HG03565 (cell line): Measurements from ENCODE around the gene ADARB1.
"Not testable (repeated sequence)": the region's sequence is repeated elsewhere in the genome, so short reads cannot be mapped to it uniquely, and the experiment has no call there.

Source experiments
- ATAC-seq: cut with Tn5 transposase; IDR thresholded peaks from one replicate; pipeline ENCODE4 v1.9.1; 2021; ENCODE audit warnings: mild to moderate bottlenecking, moderate library complexity; ENCODE audit not compliant: unreplicated experiment

ADARB1 gene

GRCh38 chr21:45132841-45133573 lies 58.6 kb downstream of the ADARB1 start:
- ATAC-seq, result no peak

GRCh38 chr21:45133574-45134278 lies 59.3 kb downstream of the ADARB1 start:
- ATAC-seq, result not testable (repeated sequence)

- ATAC-seq, result no peak
These were observed 60.1 kb downstream of the ADARB1 start for GRCh38 chr21:45134279-45135076.

- ATAC-seq, result no peak
These were observed 60.7 kb downstream of the ADARB1 start for GRCh38 chr21:45135122-45135521.

- ATAC-seq, result no peak
These were observed 61.5 kb downstream of the ADARB1 start for GRCh38 chr21:45135868-45136267.

- no peak for ATAC-seq
These were observed 62.1 kb downstream of the ADARB1 start for GRCh38 chr21:45136500-45136899.

- no peak for ATAC-seq
These were observed 62.7 kb downstream of the ADARB1 start for GRCh38 chr21:45136927-45137611.

- ATAC-seq, result no peak
These were observed 63.2 kb downstream of the ADARB1 start for GRCh38 chr21:45137612-45137937.

GRCh38 chr21:45138199-45139002 lies 64.0 kb downstream of the ADARB1 start:
- no peak for ATAC-seq

GRCh38 chr21:45139003-45139360 lies 64.6 kb downstream of the ADARB1 start:
- ATAC-seq, result not testable (repeated sequence)

- no peak for ATAC-seq
These were observed 65.1 kb downstream of the ADARB1 start for GRCh38 chr21:45139473-45139872.

GRCh38 chr21:45140346-45140940 lies 66.1 kb downstream of the ADARB1 start:
- ATAC-seq, result no peak

- ATAC-seq, result not testable (repeated sequence)
These were observed 66.6 kb downstream of the ADARB1 start for GRCh38 chr21:45140944-45141343.

- no peak for ATAC-seq
These were observed 67.1 kb downstream of the ADARB1 start for GRCh38 chr21:45141507-45141906.

- no peak for ATAC-seq
These were observed 68.3 kb downstream of the ADARB1 start for GRCh38 chr21:45142469-45143308.

GRCh38 chr21:45143855-45144254 lies 69.5 kb downstream of the ADARB1 start:
- ATAC-seq, result no peak

GRCh38 chr21:45145146-45145545 lies 70.8 kb downstream of the ADARB1 start:
- ATAC-seq, result no peak

- not testable (repeated sequence) for ATAC-seq
These were observed 71.5 kb downstream of the ADARB1 start for GRCh38 chr21:45145846-45146245.

GRCh38 chr21:45146306-45146705 lies 71.9 kb downstream of the ADARB1 start:
- ATAC-seq, result no peak
